ENCODE data around the gene SP6.

GRCh38 chr17:47844814-47845715 lies 5.9 kb downstream of the SP6 start:
- TF ChIP-seq TAF1 (IDR thresholded peaks at IDR 0.05; ENCODE audit: borderline replicate concordance, low read depth, low read length) (no peak), POLR2AphosphoS5 (IDR thresholded peaks at IDR 0.05; ENCODE audit: low read depth, low read length) (no peak)

Measured in GM12892 (cell line).